Neural progenitor cell (in vitro differentiated cells): Measurements from ENCODE around the gene PYCARD.

Source experiments
- EZH2 ChIP-seq: fragments of 200-600 bp; sonication (generic); IDR thresholded peaks from 2 replicates; pipeline ENCODE4 v1.6.1; 2017; ENCODE audit warnings: antibody characterized with exemption, mild to moderate bottlenecking, moderate library complexity
- EZH2phosphoT487 ChIP-seq: fragments of 200-600 bp; sonication (generic); IDR thresholded peaks from 2 replicates; pipeline ENCODE4 v1.6.1; 2017; ENCODE audit warnings: antibody characterized with exemption
- TF ChIP-seq, protein P1 (sequence below): fragments of 200-600 bp; sonication (generic); IDR thresholded peaks from 2 replicates; pipeline ENCODE4 v1.5.1; 2017; ENCODE audit warnings: antibody characterized with exemption, mild to moderate bottlenecking

- TF ChIP-seq EZH2 (no peak), EZH2phosphoT487 (no peak)
- TF ChIP-seq, protein P1, sequence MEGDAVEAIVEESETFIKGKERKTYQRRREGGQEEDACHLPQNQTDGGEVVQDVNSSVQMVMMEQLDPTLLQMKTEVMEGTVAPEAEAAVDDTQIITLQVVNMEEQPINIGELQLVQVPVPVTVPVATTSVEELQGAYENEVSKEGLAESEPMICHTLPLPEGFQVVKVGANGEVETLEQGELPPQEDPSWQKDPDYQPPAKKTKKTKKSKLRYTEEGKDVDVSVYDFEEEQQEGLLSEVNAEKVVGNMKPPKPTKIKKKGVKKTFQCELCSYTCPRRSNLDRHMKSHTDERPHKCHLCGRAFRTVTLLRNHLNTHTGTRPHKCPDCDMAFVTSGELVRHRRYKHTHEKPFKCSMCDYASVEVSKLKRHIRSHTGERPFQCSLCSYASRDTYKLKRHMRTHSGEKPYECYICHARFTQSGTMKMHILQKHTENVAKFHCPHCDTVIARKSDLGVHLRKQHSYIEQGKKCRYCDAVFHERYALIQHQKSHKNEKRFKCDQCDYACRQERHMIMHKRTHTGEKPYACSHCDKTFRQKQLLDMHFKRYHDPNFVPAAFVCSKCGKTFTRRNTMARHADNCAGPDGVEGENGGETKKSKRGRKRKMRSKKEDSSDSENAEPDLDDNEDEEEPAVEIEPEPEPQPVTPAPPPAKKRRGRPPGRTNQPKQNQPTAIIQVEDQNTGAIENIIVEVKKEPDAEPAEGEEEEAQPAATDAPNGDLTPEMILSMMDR, result no peak
Observed at GRCh38 chr16:31221357-31222160, 19.0 kb upstream of the PYCARD start.
